Suprapubic skin (tissue), 3 donors: ENCODE results near the gene MADCAM1.

Experiments used
- EP300 ChIP-seq: sonication (generic); formaldehyde crosslinking; IDR thresholded peaks from one replicate; pipeline ENCODE4 v1.6.1; 2017; ENCODE audit warnings: antibody characterized with exemption
- TF ChIP-seq, protein P1 (sequence below), 2 donors: fragments of 200-600 bp in 1 of 2; fragments of 450-650 bp in 1 of 2; sonication (generic) in 1 of 2; IDR thresholded peaks; one replicate each; pipeline ENCODE4 v1.5.1; 2016 to 2019; ENCODE audit warnings: antibody characterized with exemption in 2 of 2, mild to moderate bottlenecking in 1 of 2, moderate library complexity in 1 of 2

- TF ChIP-seq, protein P1, sequence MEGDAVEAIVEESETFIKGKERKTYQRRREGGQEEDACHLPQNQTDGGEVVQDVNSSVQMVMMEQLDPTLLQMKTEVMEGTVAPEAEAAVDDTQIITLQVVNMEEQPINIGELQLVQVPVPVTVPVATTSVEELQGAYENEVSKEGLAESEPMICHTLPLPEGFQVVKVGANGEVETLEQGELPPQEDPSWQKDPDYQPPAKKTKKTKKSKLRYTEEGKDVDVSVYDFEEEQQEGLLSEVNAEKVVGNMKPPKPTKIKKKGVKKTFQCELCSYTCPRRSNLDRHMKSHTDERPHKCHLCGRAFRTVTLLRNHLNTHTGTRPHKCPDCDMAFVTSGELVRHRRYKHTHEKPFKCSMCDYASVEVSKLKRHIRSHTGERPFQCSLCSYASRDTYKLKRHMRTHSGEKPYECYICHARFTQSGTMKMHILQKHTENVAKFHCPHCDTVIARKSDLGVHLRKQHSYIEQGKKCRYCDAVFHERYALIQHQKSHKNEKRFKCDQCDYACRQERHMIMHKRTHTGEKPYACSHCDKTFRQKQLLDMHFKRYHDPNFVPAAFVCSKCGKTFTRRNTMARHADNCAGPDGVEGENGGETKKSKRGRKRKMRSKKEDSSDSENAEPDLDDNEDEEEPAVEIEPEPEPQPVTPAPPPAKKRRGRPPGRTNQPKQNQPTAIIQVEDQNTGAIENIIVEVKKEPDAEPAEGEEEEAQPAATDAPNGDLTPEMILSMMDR (IDR thresholded peaks at IDR 0.05): no peak
- TF ChIP-seq EP300: no peak
These were observed 40.3 kb upstream of the MADCAM1 start for GRCh38 chr19:455851-456546.
